ENCODE results near the gene POU2F3. TPM values are rescaled to one million over a fixed set of nuclear protein-coding genes. Genes with fewer than 3 reads are reported as not detected.

The POU2F3 gene
- polyA plus RNA-seq, 1 donor (not counting 4 experiments of a cell fraction or from before 2014, with no cell fraction given): 0.96 TPM

- TF ChIP-seq CTCF (optimal IDR thresholded peaks at IDR 0.05 in 1 of 3, IDR thresholded peaks at IDR 0.05 in 1 of 3, conservative IDR thresholded peaks at IDR 0.05 in 1 of 3; ENCODE audit: extremely low read depth in 1 of 3, insufficient read depth in 2 of 3, low read length in 3 of 3) (no peak), EZH2 (IDR thresholded peaks at IDR 0.05; ENCODE audit: low read length) (no peak)
- H4K20me1 ChIP-seq (ENCODE audit: control insufficient read depth, extremely low read depth, insufficient read depth, low read length): no peaks in the 10 kb centered on the region
- peaks cover 41% of the 10 kb centered on the region for H3K4me1 ChIP-seq (ENCODE audit: control insufficient read depth, extremely low read depth, insufficient read depth, low read length)
- no peaks in the 10 kb centered on the region for H3K36me3 ChIP-seq (ENCODE audit: control insufficient read depth in 2 of 2, extremely low read depth in 1 of 2, insufficient read depth in 2 of 2, low read length in 2 of 2)
- no peak overlapping the region for H3K4me2 ChIP-seq (ENCODE audit: control insufficient read depth, extremely low read depth, insufficient read depth, low read depth, low read length)
- DNase-seq (ENCODE audit: low read depth, low spot score): no peak
- H3K4me3 ChIP-seq (ENCODE audit: control insufficient read depth in 2 of 3, extremely low read depth in 1 of 3, insufficient read depth in 2 of 3, low read depth in 1 of 3, low read length in 3 of 3): no peak overlapping the region
- H3K9me1 ChIP-seq (ENCODE audit: control insufficient read depth, extremely low read depth, insufficient read depth, low read length): no peaks in the 10 kb centered on the region
- H2AFZ ChIP-seq (ENCODE audit: control insufficient read depth, low read length): no peak overlapping the region
- no peaks in the 10 kb centered on the region for H3K9me3 ChIP-seq (ENCODE audit: control insufficient read depth, low read depth, low read length)
- no peak overlapping the region for H3K9ac ChIP-seq (ENCODE audit: control insufficient read depth, extremely low read depth, insufficient read depth, low read length)
- H3K27me3 ChIP-seq (ENCODE audit: control insufficient read depth, extremely low read depth, insufficient read depth, low read length): no peaks in the 10 kb centered on the region
- FAIRE-seq: no peak
- no peaks in the 10 kb centered on the region for H3K79me2 ChIP-seq (ENCODE audit: control insufficient read depth, insufficient read depth, low read length)
- H3K27ac ChIP-seq (ENCODE audit: control insufficient read depth, insufficient read depth, low read length): no peak overlapping the region
- dilution Hi-C loops (cut with MboI; ENCODE audit: extremely low pct_ligation_motif_present, low sequenced_read_pairs): no loop called here
Measured at GRCh38 chr11:120298461-120298860, 58.5 kb downstream of the POU2F3 start.

GRCh38 chr11:120302001-120302805 lies 62.3 kb downstream of the POU2F3 start:
- Histone ChIP-seq H3K9ac (ENCODE audit: control insufficient read depth, extremely low read depth, insufficient read depth, low read length) (no peak overlapping the region), H3K36me3 (ENCODE audit: control insufficient read depth in 2 of 2, extremely low read depth in 1 of 2, insufficient read depth in 2 of 2, low read length in 2 of 2) (no peaks in the 10 kb centered on the region), H3K4me3 (ENCODE audit: control insufficient read depth in 2 of 3, extremely low read depth in 1 of 3, insufficient read depth in 2 of 3, low read depth in 1 of 3, low read length in 3 of 3) (no peak overlapping the region), H2AFZ (ENCODE audit: control insufficient read depth, low read length) (no peak overlapping the region), H3K4me1 (ENCODE audit: control insufficient read depth, extremely low read depth, insufficient read depth, low read length) (peaks cover 53% of the 10 kb centered on the region), H4K20me1 (ENCODE audit: control insufficient read depth, extremely low read depth, insufficient read depth, low read length) (no peaks in the 10 kb centered on the region), H3K9me1 (ENCODE audit: control insufficient read depth, extremely low read depth, insufficient read depth, low read length) (no peaks in the 10 kb centered on the region), H3K27ac (ENCODE audit: control insufficient read depth, insufficient read depth, low read length) (no peak overlapping the region), H3K9me3 (ENCODE audit: control insufficient read depth, low read depth, low read length) (no peaks in the 10 kb centered on the region), H3K27me3 (ENCODE audit: control insufficient read depth, extremely low read depth, insufficient read depth, low read length) (no peaks in the 10 kb centered on the region), H3K79me2 (ENCODE audit: control insufficient read depth, insufficient read depth, low read length) (no peaks in the 10 kb centered on the region), H3K4me2 (ENCODE audit: control insufficient read depth, extremely low read depth, insufficient read depth, low read depth, low read length) (no peak overlapping the region)
- FAIRE-seq (no peak), DNase-seq (ENCODE audit: low read depth, low spot score) (no peak)
- TF ChIP-seq CTCF (optimal IDR thresholded peaks at IDR 0.05 in 1 of 3, IDR thresholded peaks at IDR 0.05 in 1 of 3, conservative IDR thresholded peaks at IDR 0.05 in 1 of 3; ENCODE audit: extremely low read depth in 1 of 3, insufficient read depth in 2 of 3, low read length in 3 of 3): no peak
- TF ChIP-seq EZH2 (IDR thresholded peaks at IDR 0.05; ENCODE audit: low read length): no peak
- dilution Hi-C loops (cut with MboI; ENCODE audit: extremely low pct_ligation_motif_present, low sequenced_read_pairs): no loop called here

All from keratinocyte (primary cell).